ENCODE data around the gene LUC7L3.

The LUC7L3 gene

GRCh38 chr17:50719144-50719923, at the start of gene LUC7L3:
Gene LUC7L3 (plus strand): TSS chr17:50719603. CDS start chr17:50719733, 130 bp downstream.
- H3K9ac ChIP-seq (ENCODE audit: low read depth in 1 of 2, low read length in 2 of 2): peak within 1 kb of the TSS; percentile 76 to 96
- H3K27ac ChIP-seq (ENCODE audit: low read depth, low read length): peak within 1 kb of the TSS; percentile 99
- no peaks in the 10 kb centered on the region for H3K27me3 ChIP-seq (ENCODE audit: control insufficient read depth in 1 of 2, insufficient read depth in 2 of 2, low read length in 2 of 2)
- H3K9me3 ChIP-seq (ENCODE audit: control insufficient read depth in 1 of 2, low read length in 2 of 2): no peaks in the 10 kb centered on the region
- H3K36me3 ChIP-seq (ENCODE audit: control insufficient read depth in 1 of 2, insufficient read depth in 2 of 2, low read length in 2 of 2): no peaks in the 10 kb centered on the region
- peak within 1 kb of the TSS; percentile 93 to 94 for H3K4me3 ChIP-seq (ENCODE audit: low read depth in 1 of 2, low read length in 2 of 2)
- peaks cover 21 to 27% of the 10 kb centered on the region in 2 donors for H3K4me1 ChIP-seq (ENCODE audit: control insufficient read depth in 1 of 2, insufficient read depth in 2 of 2, low read length in 2 of 2)

GRCh38 chr17:50672071-50672470, 47.3 kb upstream of the LUC7L3 start:
- Histone ChIP-seq H3K9me3 (ENCODE audit: control insufficient read depth in 1 of 2, low read length in 2 of 2) (no peaks in the 10 kb centered on the region), H3K27ac (ENCODE audit: low read depth, low read length) (no peak overlapping the region), H3K4me3 (ENCODE audit: low read depth in 1 of 2, low read length in 2 of 2) (no peak overlapping the region), H3K9ac (ENCODE audit: low read depth in 1 of 2, low read length in 2 of 2) (no peak overlapping the region), H3K4me1 (ENCODE audit: control insufficient read depth in 1 of 2, insufficient read depth in 2 of 2, low read length in 2 of 2) (peaks cover 28 to 31% of the 10 kb centered on the region in 2 donors), H3K36me3 (ENCODE audit: control insufficient read depth in 1 of 2, insufficient read depth in 2 of 2, low read length in 2 of 2) (peaks cover 9 to 28% of the 10 kb centered on the region in 2 donors), H3K27me3 (ENCODE audit: control insufficient read depth in 1 of 2, insufficient read depth in 2 of 2, low read length in 2 of 2) (no peaks in the 10 kb centered on the region)

- no peaks in the 10 kb centered on the region for H3K9me3 ChIP-seq (ENCODE audit: control insufficient read depth in 1 of 2, low read length in 2 of 2)
- H3K36me3 ChIP-seq (ENCODE audit: control insufficient read depth in 1 of 2, insufficient read depth in 2 of 2, low read length in 2 of 2): peaks cover 6 to 37% of the 10 kb centered on the region in 2 donors
- H3K9ac ChIP-seq (ENCODE audit: low read depth in 1 of 2, low read length in 2 of 2): no peak overlapping the region
- H3K27me3 ChIP-seq (ENCODE audit: control insufficient read depth in 1 of 2, insufficient read depth in 2 of 2, low read length in 2 of 2): no peaks in the 10 kb centered on the region
- H3K4me1 ChIP-seq (ENCODE audit: control insufficient read depth in 1 of 2, insufficient read depth in 2 of 2, low read length in 2 of 2): peaks cover 21 to 22% of the 10 kb centered on the region in 2 donors
- H3K4me3 ChIP-seq (ENCODE audit: low read depth in 1 of 2, low read length in 2 of 2): no peak overlapping the region
- no peak overlapping the region for H3K27ac ChIP-seq (ENCODE audit: low read depth, low read length)
Observed at GRCh38 chr17:50672831-50673551, 46.4 kb upstream of the LUC7L3 start.

- Histone ChIP-seq H3K9me3 (ENCODE audit: control insufficient read depth in 1 of 2, low read length in 2 of 2) (no peaks in the 10 kb centered on the region), H3K4me3 (ENCODE audit: low read depth in 1 of 2, low read length in 2 of 2) (no peak overlapping the region), H3K36me3 (ENCODE audit: control insufficient read depth in 1 of 2, insufficient read depth in 2 of 2, low read length in 2 of 2) (peaks cover 6 to 49% of the 10 kb centered on the region in 2 donors), H3K4me1 (ENCODE audit: control insufficient read depth in 1 of 2, insufficient read depth in 2 of 2, low read length in 2 of 2) (peaks cover 13 to 21% of the 10 kb centered on the region in 2 donors), H3K9ac (ENCODE audit: low read depth in 1 of 2, low read length in 2 of 2) (peak overlapping the region in 1 of 2 donors; percentile 26), H3K27me3 (ENCODE audit: control insufficient read depth in 1 of 2, insufficient read depth in 2 of 2, low read length in 2 of 2) (no peaks in the 10 kb centered on the region), H3K27ac (ENCODE audit: low read depth, low read length) (peak overlapping the region; percentile 33)
Observed at GRCh38 chr17:50675190-50675589, 44.2 kb upstream of the LUC7L3 start.

GRCh38 chr17:50675627-50676026, 43.8 kb upstream of the LUC7L3 start:
- Histone ChIP-seq H3K36me3 (ENCODE audit: control insufficient read depth in 1 of 2, insufficient read depth in 2 of 2, low read length in 2 of 2) (peaks cover 6 to 49% of the 10 kb centered on the region in 2 donors), H3K27ac (ENCODE audit: low read depth, low read length) (peak overlapping the region; percentile 33), H3K4me3 (ENCODE audit: low read depth in 1 of 2, low read length in 2 of 2) (no peak overlapping the region), H3K9ac (ENCODE audit: low read depth in 1 of 2, low read length in 2 of 2) (peak overlapping the region in 1 of 2 donors; percentile 26), H3K27me3 (ENCODE audit: control insufficient read depth in 1 of 2, insufficient read depth in 2 of 2, low read length in 2 of 2) (no peaks in the 10 kb centered on the region), H3K4me1 (ENCODE audit: control insufficient read depth in 1 of 2, insufficient read depth in 2 of 2, low read length in 2 of 2) (peaks cover 13 to 20% of the 10 kb centered on the region in 2 donors), H3K9me3 (ENCODE audit: control insufficient read depth in 1 of 2, low read length in 2 of 2) (no peaks in the 10 kb centered on the region)

- H3K36me3 ChIP-seq (ENCODE audit: control insufficient read depth in 1 of 2, insufficient read depth in 2 of 2, low read length in 2 of 2): peaks cover 6 to 49% of the 10 kb centered on the region in 2 donors
- H3K9ac ChIP-seq (ENCODE audit: low read depth in 1 of 2, low read length in 2 of 2): no peak overlapping the region
Observed at GRCh38 chr17:50676065-50676975, 43.1 kb upstream of the LUC7L3 start.

GRCh38 chr17:50677851-50678375, 41.5 kb upstream of the LUC7L3 start:
- H3K27ac ChIP-seq (ENCODE audit: low read depth, low read length): no peak overlapping the region
- no peaks in the 10 kb centered on the region for H3K27me3 ChIP-seq (ENCODE audit: control insufficient read depth in 1 of 2, insufficient read depth in 2 of 2, low read length in 2 of 2)
- H3K9me3 ChIP-seq (ENCODE audit: control insufficient read depth in 1 of 2, low read length in 2 of 2): no peaks in the 10 kb centered on the region
- H3K36me3 ChIP-seq (ENCODE audit: control insufficient read depth in 1 of 2, insufficient read depth in 2 of 2, low read length in 2 of 2): peaks cover 0 to 42% of the 10 kb centered on the region in 2 donors
- H3K4me3 ChIP-seq (ENCODE audit: low read depth in 1 of 2, low read length in 2 of 2): no peak overlapping the region
- no peak overlapping the region for H3K9ac ChIP-seq (ENCODE audit: low read depth in 1 of 2, low read length in 2 of 2)
- H3K4me1 ChIP-seq (ENCODE audit: control insufficient read depth in 1 of 2, insufficient read depth in 2 of 2, low read length in 2 of 2): peaks cover 13 to 30% of the 10 kb centered on the region in 2 donors

More at GRCh38 chr17:50676065-50676975, 43.1 kb upstream of the LUC7L3 start:
- Histone ChIP-seq H3K27ac (ENCODE audit: low read depth, low read length) (no peak overlapping the region), H3K9me3 (ENCODE audit: control insufficient read depth in 1 of 2, low read length in 2 of 2) (no peaks in the 10 kb centered on the region), H3K27me3 (ENCODE audit: control insufficient read depth in 1 of 2, insufficient read depth in 2 of 2, low read length in 2 of 2) (no peaks in the 10 kb centered on the region), H3K4me1 (ENCODE audit: control insufficient read depth in 1 of 2, insufficient read depth in 2 of 2, low read length in 2 of 2) (peaks cover 13 to 24% of the 10 kb centered on the region in 2 donors), H3K4me3 (ENCODE audit: low read depth in 1 of 2, low read length in 2 of 2) (no peak overlapping the region)

- Histone ChIP-seq H3K27me3 (ENCODE audit: control insufficient read depth in 1 of 2, insufficient read depth in 2 of 2, low read length in 2 of 2) (no peaks in the 10 kb centered on the region), H3K27ac (ENCODE audit: low read depth, low read length) (no peak overlapping the region), H3K4me1 (ENCODE audit: control insufficient read depth in 1 of 2, insufficient read depth in 2 of 2, low read length in 2 of 2) (peaks cover 18 to 35% of the 10 kb centered on the region in 2 donors), H3K9ac (ENCODE audit: low read depth in 1 of 2, low read length in 2 of 2) (no peak overlapping the region), H3K9me3 (ENCODE audit: control insufficient read depth in 1 of 2, low read length in 2 of 2) (no peaks in the 10 kb centered on the region), H3K36me3 (ENCODE audit: control insufficient read depth in 1 of 2, insufficient read depth in 2 of 2, low read length in 2 of 2) (peaks cover 0 to 36% of the 10 kb centered on the region in 2 donors), H3K4me3 (ENCODE audit: low read depth in 1 of 2, low read length in 2 of 2) (no peak overlapping the region)
Observed at GRCh38 chr17:50679008-50679544, 40.3 kb upstream of the LUC7L3 start.

GRCh38 chr17:50680126-50680525, 39.3 kb upstream of the LUC7L3 start:
- Histone ChIP-seq H3K27ac (ENCODE audit: low read depth, low read length) (no peak overlapping the region), H3K4me1 (ENCODE audit: control insufficient read depth in 1 of 2, insufficient read depth in 2 of 2, low read length in 2 of 2) (peaks cover 26 to 38% of the 10 kb centered on the region in 2 donors), H3K9ac (ENCODE audit: low read depth in 1 of 2, low read length in 2 of 2) (no peak overlapping the region), H3K27me3 (ENCODE audit: control insufficient read depth in 1 of 2, insufficient read depth in 2 of 2, low read length in 2 of 2) (no peaks in the 10 kb centered on the region), H3K36me3 (ENCODE audit: control insufficient read depth in 1 of 2, insufficient read depth in 2 of 2, low read length in 2 of 2) (peaks cover 0 to 36% of the 10 kb centered on the region in 2 donors), H3K9me3 (ENCODE audit: control insufficient read depth in 1 of 2, low read length in 2 of 2) (no peaks in the 10 kb centered on the region), H3K4me3 (ENCODE audit: low read depth in 1 of 2, low read length in 2 of 2) (no peak overlapping the region)

Data from duodenal mucosa (tissue), 2 donors.